Neural crest cell (in vitro differentiated cells): ENCODE data around the gene ARHGEF10L. TPM values are rescaled to one million over a fixed set of nuclear protein-coding genes. Genes with fewer than 3 reads are reported as not detected.

Experiments
- DNase-seq: peaks from one replicate; pipeline ENCODE4 v3.0.0; 2021; ENCODE audit warnings: low read depth, mixed read lengths, low spot score
- H3K27ac Mint-ChIP-seq: one replicate; pipeline ENCODE4 v1.8.0; 2021; ENCODE audit warnings: mild to moderate bottlenecking, mixed read lengths; ENCODE audit not compliant: unreplicated experiment
- H3K27me3 Mint-ChIP-seq: 2 replicates; pipeline ENCODE4 v1.8.0; 2021; ENCODE audit warnings: low read depth, mild to moderate bottlenecking, mixed read lengths
- H3K36me3 Mint-ChIP-seq: 2 replicates; pipeline ENCODE4 v1.8.0; 2021; ENCODE audit warnings: low read depth, mild to moderate bottlenecking, mixed read lengths
- H3K4me1 Mint-ChIP-seq: 2 replicates; pipeline ENCODE4 v1.8.0; 2021; ENCODE audit warnings: mixed read lengths
- H3K4me3 Mint-ChIP-seq: one replicate; pipeline ENCODE4 v1.8.0; 2021; ENCODE audit warnings: mild to moderate bottlenecking, mixed read lengths
- H3K9me3 Mint-ChIP-seq: 2 replicates; pipeline ENCODE4 v1.8.0; 2021; ENCODE audit warnings: mixed read lengths
- total RNA-seq: library from RNA; stranded (reverse); gene quantifications from 2 replicates; pipeline ENCODE4 v1.2.1, GENCODE V29; 2021
- TF ChIP-seq, protein P1 (sequence below): fragments of 200-600 bp; sonication (generic); conservative IDR thresholded peaks from 2 replicates; pipeline ENCODE4 v1.5.0; 2021; ENCODE audit warnings: antibody characterized with exemption, mild to moderate bottlenecking

ARHGEF10L gene
- total RNA-seq, 1 donor from 2014 or later = 22.2 TPM

DNA sequence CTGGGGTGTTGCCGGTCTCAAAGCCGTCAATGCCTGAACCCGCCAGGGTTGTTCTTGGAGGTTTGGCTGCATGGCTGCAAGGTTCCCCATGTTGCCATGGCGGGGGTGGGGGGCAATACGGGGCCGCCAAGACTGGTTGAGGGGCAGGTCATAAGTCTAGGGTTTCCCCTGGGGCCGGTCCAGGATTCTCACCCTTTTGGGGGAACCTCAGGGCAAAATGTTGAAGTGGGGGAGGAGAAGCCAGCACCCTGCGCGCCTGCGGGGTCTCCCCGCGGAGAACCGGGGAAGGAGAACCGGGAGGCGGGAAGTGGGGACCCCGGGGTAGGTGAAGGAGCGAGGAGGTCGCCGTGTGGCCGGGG lies 401 bp upstream of the ARHGEF10L start:
- Mint-ChIP-seq H3K36me3 (no peaks in the 10 kb centered on the region), H3K27ac (peak overlapping the region; percentile 93), H3K9me3 (no peaks in the 10 kb centered on the region), H3K4me3 (peak overlapping the region; percentile 91), H3K4me1 (peaks cover 36% of the 10 kb centered on the region), H3K27me3 (no peaks in the 10 kb centered on the region)
- no peak for DNase-seq
- TF ChIP-seq, protein P1, sequence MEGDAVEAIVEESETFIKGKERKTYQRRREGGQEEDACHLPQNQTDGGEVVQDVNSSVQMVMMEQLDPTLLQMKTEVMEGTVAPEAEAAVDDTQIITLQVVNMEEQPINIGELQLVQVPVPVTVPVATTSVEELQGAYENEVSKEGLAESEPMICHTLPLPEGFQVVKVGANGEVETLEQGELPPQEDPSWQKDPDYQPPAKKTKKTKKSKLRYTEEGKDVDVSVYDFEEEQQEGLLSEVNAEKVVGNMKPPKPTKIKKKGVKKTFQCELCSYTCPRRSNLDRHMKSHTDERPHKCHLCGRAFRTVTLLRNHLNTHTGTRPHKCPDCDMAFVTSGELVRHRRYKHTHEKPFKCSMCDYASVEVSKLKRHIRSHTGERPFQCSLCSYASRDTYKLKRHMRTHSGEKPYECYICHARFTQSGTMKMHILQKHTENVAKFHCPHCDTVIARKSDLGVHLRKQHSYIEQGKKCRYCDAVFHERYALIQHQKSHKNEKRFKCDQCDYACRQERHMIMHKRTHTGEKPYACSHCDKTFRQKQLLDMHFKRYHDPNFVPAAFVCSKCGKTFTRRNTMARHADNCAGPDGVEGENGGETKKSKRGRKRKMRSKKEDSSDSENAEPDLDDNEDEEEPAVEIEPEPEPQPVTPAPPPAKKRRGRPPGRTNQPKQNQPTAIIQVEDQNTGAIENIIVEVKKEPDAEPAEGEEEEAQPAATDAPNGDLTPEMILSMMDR = no peak

DNA sequence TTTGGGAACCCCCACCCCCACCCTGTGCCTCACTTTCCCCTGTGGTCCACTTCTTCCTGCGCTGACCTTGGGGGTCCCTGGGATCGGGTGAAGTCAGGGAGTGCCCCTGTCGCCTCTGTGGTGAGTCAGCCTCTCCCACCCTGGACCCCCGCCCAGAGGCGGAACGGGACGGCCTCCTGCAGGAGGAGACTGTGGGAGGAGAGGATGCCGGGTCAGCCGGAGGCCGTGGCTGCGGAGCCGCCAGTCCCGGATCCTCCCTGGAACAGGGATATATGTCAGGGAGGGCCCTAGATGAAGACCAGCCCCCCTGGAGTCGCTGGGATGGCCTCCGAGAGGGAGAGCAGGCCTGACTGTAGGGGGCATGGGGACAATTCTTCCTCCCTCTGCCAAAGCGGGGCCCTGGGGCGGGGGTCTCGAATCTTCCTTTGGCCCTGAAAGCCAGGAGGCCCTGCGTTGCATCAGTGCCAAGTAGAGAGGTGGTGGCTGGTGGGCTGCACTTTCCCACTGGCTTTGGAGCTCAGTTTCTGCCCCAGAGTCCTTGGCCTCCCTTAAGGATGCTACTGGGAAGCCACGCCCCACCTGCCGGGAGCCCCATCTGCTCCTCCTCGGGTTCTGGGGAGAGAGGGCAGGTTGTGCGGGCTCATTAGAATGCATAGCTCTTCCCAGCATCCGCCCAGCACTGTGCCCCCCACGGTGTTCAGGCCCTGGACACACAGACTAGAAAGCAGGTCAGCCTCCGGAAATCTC lies 930 bp downstream of the ARHGEF10L start:
- Mint-ChIP-seq H3K36me3 (no peaks in the 10 kb centered on the region), H3K4me1 (peaks cover 45% of the 10 kb centered on the region), H3K27ac (peak overlapping the region; percentile 98), H3K27me3 (no peaks in the 10 kb centered on the region), H3K9me3 (no peaks in the 10 kb centered on the region), H3K4me3 (peak overlapping the region; percentile 90)
- peak; percentile 31 for DNase-seq
- TF ChIP-seq, protein P1 = no peak

DNA sequence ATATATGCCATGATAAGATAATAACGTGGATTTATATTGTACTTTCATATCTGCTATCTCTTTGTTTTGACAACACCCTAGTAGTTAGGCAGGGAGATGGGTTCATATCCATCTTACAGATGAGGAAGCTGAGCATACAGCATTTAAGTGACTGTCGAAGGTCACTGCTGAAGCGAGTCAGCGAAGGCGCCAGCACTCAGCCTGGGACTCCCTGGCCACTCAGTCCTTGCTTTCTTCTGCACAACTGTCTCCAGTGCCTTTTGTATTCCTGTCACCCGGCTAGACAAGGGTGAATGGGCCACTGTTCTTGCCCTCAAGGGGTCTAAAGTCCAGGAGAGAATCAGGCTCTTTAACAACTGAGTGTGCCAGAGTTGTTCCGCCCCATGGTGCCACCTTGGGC lies 3.1 kb downstream of the ARHGEF10L start:
- H3K27ac Mint-ChIP-seq = no peak overlapping the region
- H3K9me3 Mint-ChIP-seq = no peaks in the 10 kb centered on the region
- peak overlapping the region; percentile 71 for H3K4me3 Mint-ChIP-seq

GRCh38 chr1:17544776-17545350 lies 5.4 kb downstream of the ARHGEF10L start:
- Mint-ChIP-seq H3K4me1 (peaks cover 55% of the 10 kb centered on the region), H3K27ac (peak overlapping the region; percentile 97), H3K27me3 (no peaks in the 10 kb centered on the region), H3K36me3 (no peaks in the 10 kb centered on the region), H3K9me3 (no peaks in the 10 kb centered on the region), H3K4me3 (peak overlapping the region; percentile 43)
- no peak for DNase-seq
- TF ChIP-seq, protein P1 = no peak

More for the DNA sequence above, 3.1 kb downstream of the ARHGEF10L start:
- TF ChIP-seq, protein P1 = no peak
- Mint-ChIP-seq H3K27me3 (no peaks in the 10 kb centered on the region), H3K4me1 (peaks cover 52% of the 10 kb centered on the region), H3K36me3 (no peaks in the 10 kb centered on the region)
- DNase-seq = no peak

- no peaks in the 10 kb centered on the region for H3K27me3 Mint-ChIP-seq
- no peaks in the 10 kb centered on the region for H3K9me3 Mint-ChIP-seq
- H3K4me1 Mint-ChIP-seq = peaks cover 59% of the 10 kb centered on the region
- no peak for DNase-seq
- peak overlapping the region; percentile 97 for H3K27ac Mint-ChIP-seq
- TF ChIP-seq, protein P1 = no peak
- H3K4me3 Mint-ChIP-seq = no peak overlapping the region
- no peaks in the 10 kb centered on the region for H3K36me3 Mint-ChIP-seq
Observed at GRCh38 chr1:17545356-17545755, 5.9 kb downstream of the ARHGEF10L start.
